GM18861 (cell line): ENCODE data around the gene SOST.
"Not testable (repeated sequence)": the region's sequence is repeated elsewhere in the genome, so short reads cannot be mapped to it uniquely, and the experiment has no call there.

ENCODE experiments used
- ATAC-seq: cut with Tn5 transposase; IDR thresholded peaks from one replicate; pipeline ENCODE4 v1.9.1; 2021; ENCODE audit not compliant: unreplicated experiment

The SOST gene

GRCh38 chr17:43758497-43759174 lies at the start of gene SOST:
Gene SOST (minus strand): TSS chr17:43758791. CDS start chr17:43758741, 50 bp downstream.
- ATAC-seq, result no peak

GRCh38 chr17:43808076-43808475 lies 49.5 kb upstream of the SOST start:
- ATAC-seq, result no peak

GRCh38 chr17:43805117-43805516 lies 46.5 kb upstream of the SOST start:
- no peak for ATAC-seq

GRCh38 chr17:43803758-43804157 lies 45.2 kb upstream of the SOST start:
- no peak for ATAC-seq

GRCh38 chr17:43801844-43802243 lies 43.3 kb upstream of the SOST start:
- ATAC-seq, result no peak

GRCh38 chr17:43800736-43801135 lies 42.1 kb upstream of the SOST start:
- ATAC-seq, result no peak

- no peak for ATAC-seq
These were observed 40.5 kb upstream of the SOST start for GRCh38 chr17:43799047-43799446.

GRCh38 chr17:43798024-43798423 lies 39.4 kb upstream of the SOST start:
- ATAC-seq, result not testable (repeated sequence)

GRCh38 chr17:43792668-43793067 lies 34.1 kb upstream of the SOST start:
- ATAC-seq, result not testable (repeated sequence)

GRCh38 chr17:43791589-43791988 lies 33.0 kb upstream of the SOST start:
- no peak for ATAC-seq

GRCh38 chr17:43790311-43790940 lies 31.8 kb upstream of the SOST start:
- ATAC-seq, result no peak

- ATAC-seq, result no peak
These were observed 30.9 kb upstream of the SOST start for GRCh38 chr17:43789482-43789881.

- ATAC-seq, result no peak
These were observed 29.9 kb upstream of the SOST start for GRCh38 chr17:43788540-43788939.

- no peak for ATAC-seq
These were observed 29.1 kb upstream of the SOST start for GRCh38 chr17:43787728-43788127.

- ATAC-seq, result no peak
These were observed 26.1 kb upstream of the SOST start for GRCh38 chr17:43784628-43785101.

- no peak for ATAC-seq
These were observed 25.5 kb upstream of the SOST start for GRCh38 chr17:43784068-43784467.

- no peak for ATAC-seq
These were observed 24.5 kb upstream of the SOST start for GRCh38 chr17:43782913-43783680.

- no peak for ATAC-seq
These were observed 21.5 kb upstream of the SOST start, which contains the start of gene CFAP97D1 for GRCh38 chr17:43780135-43780534. Gene CFAP97D1 (plus strand): TSS chr17:43780435. CDS start chr17:43780463, 28 bp downstream.

GRCh38 chr17:43779145-43780125 lies 20.8 kb upstream of the SOST start:
- no peak for ATAC-seq

- peak; percentile 61 for ATAC-seq
These were observed 19.9 kb upstream of the SOST start, which contains the start of gene DUSP3 for GRCh38 chr17:43778337-43779144. Gene DUSP3 (minus strand): TSS chr17:43778977. CDS start chr17:43778924, 53 bp downstream.
